Neural cell (in vitro differentiated cells): Measurements from ENCODE around the gene SCRN2.

Experiments used
- EP300 ChIP-seq: fragments of 450-650 bp; conservative IDR thresholded peaks from 2 replicates; pipeline ENCODE4 v1.6.1; 2014; ENCODE audit warnings: antibody characterized with exemption, mild to moderate bottlenecking, moderate library complexity; ENCODE audit not compliant: poor library complexity, severe bottlenecking
- EZH2 ChIP-seq: fragments of 200-600, 300-800 bp; shearing (Covaris generic), sonication (generic); IDR thresholded peaks from 2 replicates; pipeline ENCODE4 v1.6.1; 2014; ENCODE audit warnings: antibody characterized with exemption, low read length, borderline replicate concordance, mild to moderate bottlenecking; ENCODE audit not compliant: insufficient read depth, poor library complexity, severe bottlenecking
- POLR2AphosphoS5 ChIP-seq: IDR thresholded peaks from 2 replicates; pipeline ENCODE4 v1.6.1; 2012
- RAD21 ChIP-seq: fragments of 450-650 bp; conservative IDR thresholded peaks from 2 replicates; pipeline ENCODE4 v1.6.1; 2014; ENCODE audit warnings: antibody characterized with exemption, mild to moderate bottlenecking, moderate library complexity
- SMC3 ChIP-seq: fragments of 450-650 bp; conservative IDR thresholded peaks from 2 replicates; pipeline ENCODE4 v1.6.1; 2014; ENCODE audit warnings: antibody characterized with exemption, mild to moderate bottlenecking, moderate library complexity; ENCODE audit not compliant: poor library complexity
- TAF1 ChIP-seq: IDR thresholded peaks from 2 replicates; pipeline ENCODE4 v1.6.1; 2012; ENCODE audit warnings: low read depth
- TF ChIP-seq, protein P1 (sequence below): fragments of 450-650 bp; IDR thresholded peaks from 2 replicates; pipeline ENCODE4 v1.5.1; 2014; ENCODE audit warnings: antibody characterized with exemption, mild to moderate bottlenecking, moderate library complexity; ENCODE audit not compliant: poor library complexity, severe bottlenecking
- TF ChIP-seq, protein P2 (sequence below): IDR thresholded peaks from 2 replicates; pipeline ENCODE4 v1.6.1; 2012; ENCODE audit warnings: borderline replicate concordance

DNA sequence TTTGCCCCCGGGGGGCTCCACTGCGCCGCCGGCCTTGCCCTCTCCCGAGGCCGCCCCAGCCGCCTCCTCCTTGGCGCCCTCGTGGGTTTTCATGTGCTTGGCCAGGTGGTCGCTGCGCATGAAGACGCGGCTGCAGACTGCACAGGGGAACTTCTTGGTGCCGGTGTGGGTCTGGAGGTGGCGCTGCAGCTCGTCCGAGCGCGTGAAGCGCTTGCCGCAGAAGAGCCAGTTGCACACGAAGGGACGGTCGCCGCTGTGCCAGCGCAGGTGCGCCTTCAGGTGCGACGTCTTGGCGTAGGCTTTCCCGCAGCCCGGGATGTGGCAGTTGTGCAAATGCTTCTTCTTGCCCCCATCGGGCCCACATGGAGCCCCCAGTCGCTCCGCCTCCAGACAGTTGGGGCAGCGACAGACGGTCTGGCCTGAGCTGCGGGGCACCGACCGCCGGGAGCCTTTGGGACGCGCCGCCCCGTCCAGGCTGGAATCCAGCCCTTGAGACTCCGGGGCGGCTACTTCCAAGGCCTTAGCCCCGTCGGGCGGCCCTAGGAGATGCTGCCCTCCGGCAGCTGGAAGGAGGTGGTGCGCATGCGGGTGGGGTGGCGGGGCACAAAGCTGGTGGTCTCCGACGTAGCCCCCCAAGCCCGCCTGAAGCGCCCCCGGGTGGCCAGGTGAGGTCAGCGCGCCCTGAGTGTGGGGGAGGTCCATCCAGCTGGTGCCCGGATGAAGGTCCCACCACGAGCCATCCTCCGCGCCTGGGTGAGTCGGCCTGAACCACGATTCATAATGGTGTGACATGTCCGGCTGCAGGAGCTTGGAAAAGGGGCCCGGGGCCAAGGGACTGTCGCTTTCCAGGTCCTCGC lies 6.5 kb upstream of the SCRN2 start:
- TF ChIP-seq EZH2 = no peak
- TF ChIP-seq, protein P1, sequence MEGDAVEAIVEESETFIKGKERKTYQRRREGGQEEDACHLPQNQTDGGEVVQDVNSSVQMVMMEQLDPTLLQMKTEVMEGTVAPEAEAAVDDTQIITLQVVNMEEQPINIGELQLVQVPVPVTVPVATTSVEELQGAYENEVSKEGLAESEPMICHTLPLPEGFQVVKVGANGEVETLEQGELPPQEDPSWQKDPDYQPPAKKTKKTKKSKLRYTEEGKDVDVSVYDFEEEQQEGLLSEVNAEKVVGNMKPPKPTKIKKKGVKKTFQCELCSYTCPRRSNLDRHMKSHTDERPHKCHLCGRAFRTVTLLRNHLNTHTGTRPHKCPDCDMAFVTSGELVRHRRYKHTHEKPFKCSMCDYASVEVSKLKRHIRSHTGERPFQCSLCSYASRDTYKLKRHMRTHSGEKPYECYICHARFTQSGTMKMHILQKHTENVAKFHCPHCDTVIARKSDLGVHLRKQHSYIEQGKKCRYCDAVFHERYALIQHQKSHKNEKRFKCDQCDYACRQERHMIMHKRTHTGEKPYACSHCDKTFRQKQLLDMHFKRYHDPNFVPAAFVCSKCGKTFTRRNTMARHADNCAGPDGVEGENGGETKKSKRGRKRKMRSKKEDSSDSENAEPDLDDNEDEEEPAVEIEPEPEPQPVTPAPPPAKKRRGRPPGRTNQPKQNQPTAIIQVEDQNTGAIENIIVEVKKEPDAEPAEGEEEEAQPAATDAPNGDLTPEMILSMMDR = peak; percentile 48
- TF ChIP-seq, protein P2, sequence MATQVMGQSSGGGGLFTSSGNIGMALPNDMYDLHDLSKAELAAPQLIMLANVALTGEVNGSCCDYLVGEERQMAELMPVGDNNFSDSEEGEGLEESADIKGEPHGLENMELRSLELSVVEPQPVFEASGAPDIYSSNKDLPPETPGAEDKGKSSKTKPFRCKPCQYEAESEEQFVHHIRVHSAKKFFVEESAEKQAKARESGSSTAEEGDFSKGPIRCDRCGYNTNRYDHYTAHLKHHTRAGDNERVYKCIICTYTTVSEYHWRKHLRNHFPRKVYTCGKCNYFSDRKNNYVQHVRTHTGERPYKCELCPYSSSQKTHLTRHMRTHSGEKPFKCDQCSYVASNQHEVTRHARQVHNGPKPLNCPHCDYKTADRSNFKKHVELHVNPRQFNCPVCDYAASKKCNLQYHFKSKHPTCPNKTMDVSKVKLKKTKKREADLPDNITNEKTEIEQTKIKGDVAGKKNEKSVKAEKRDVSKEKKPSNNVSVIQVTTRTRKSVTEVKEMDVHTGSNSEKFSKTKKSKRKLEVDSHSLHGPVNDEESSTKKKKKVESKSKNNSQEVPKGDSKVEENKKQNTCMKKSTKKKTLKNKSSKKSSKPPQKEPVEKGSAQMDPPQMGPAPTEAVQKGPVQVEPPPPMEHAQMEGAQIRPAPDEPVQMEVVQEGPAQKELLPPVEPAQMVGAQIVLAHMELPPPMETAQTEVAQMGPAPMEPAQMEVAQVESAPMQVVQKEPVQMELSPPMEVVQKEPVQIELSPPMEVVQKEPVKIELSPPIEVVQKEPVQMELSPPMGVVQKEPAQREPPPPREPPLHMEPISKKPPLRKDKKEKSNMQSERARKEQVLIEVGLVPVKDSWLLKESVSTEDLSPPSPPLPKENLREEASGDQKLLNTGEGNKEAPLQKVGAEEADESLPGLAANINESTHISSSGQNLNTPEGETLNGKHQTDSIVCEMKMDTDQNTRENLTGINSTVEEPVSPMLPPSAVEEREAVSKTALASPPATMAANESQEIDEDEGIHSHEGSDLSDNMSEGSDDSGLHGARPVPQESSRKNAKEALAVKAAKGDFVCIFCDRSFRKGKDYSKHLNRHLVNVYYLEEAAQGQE = no peak
- TF ChIP-seq EP300 = no peak
- TF ChIP-seq SMC3 = peak; percentile 20
- TF ChIP-seq TAF1 = no peak
- TF ChIP-seq POLR2AphosphoS5 = no peak
- no peak for TF ChIP-seq RAD21
